Right ventricle myocardium inferior (tissue), 1 donor: ENCODE results near the gene IFIT3. TPM values are rescaled to one million over a fixed set of nuclear protein-coding genes. Genes with fewer than 3 reads are reported as not detected.
"Not testable (repeated sequence)": the region's sequence is repeated elsewhere in the genome, so short reads cannot be mapped to it uniquely, and the experiment has no call there.

Experiments
- ATAC-seq: fragments of 200-7000 bp; cut with Tn5 transposase; one replicate; pipeline ENCODE4 v1.9.1; 2020; ENCODE audit warnings: mild to moderate bottlenecking, moderate library complexity
- DNase-seq: peaks from one replicate; pipeline ENCODE4 v3.0.0; 2021; ENCODE audit errors: missing footprints
- intact Hi-C: fragments of 100-400 bp; cut with DNase I; formaldehyde crosslinking; loops from one replicate; pipeline ENCODE4 v1.11.0; 2022
- total RNA-seq: library from RNA; stranded (reverse); fragmentation: NEBNext Ultra II Directional; extraction: Animal tissue kit (Norgen Biotek cat#: 25700); gene quantifications from one replicate; pipeline ENCODE4 v1.2.1, GENCODE V29; 2021
- donor health status: DM: no; HTN: yes; CAD: no; lungs with severe emphysema.

IFIT3 gene
- total RNA-seq, 1 donor from 2014 or later, result 7.0 TPM

GRCh38 chr10:89325856-89326255, 1.9 kb upstream of the IFIT3 start:
- not testable (repeated sequence) for DNase-seq, ATAC-seq
- intact Hi-C loops, result loop anchor here (5.0 kb wide), 2 partner anchors 44 to 46 kb away; no protein-coding TSS in a partner anchor

GRCh38 chr10:89329151-89329550, 1.4 kb downstream of the IFIT3 start:
- intact Hi-C loops, result loop anchor here (2.0 to 5.0 kb wide), 3 partner anchors 26 to 47 kb away; partner anchors contain the start of gene IFIT2
- no peak for ATAC-seq
- DNase-seq, result no peak

GRCh38 chr10:89330014-89330413, 2.2 kb downstream of the IFIT3 start:
- DNase-seq, intact Hi-C loops, ATAC-seq: not testable (repeated sequence)

- DNase-seq, result no peak
- intact Hi-C loops, result no loop called here
- no peak for ATAC-seq
Observed at GRCh38 chr10:89330537-89331212, 2.9 kb downstream of the IFIT3 start.

GRCh38 chr10:89331487-89332122, 3.8 kb downstream of the IFIT3 start:
- intact Hi-C loops, DNase-seq, ATAC-seq: not testable (repeated sequence)

GRCh38 chr10:89332123-89332633, 4.4 kb downstream of the IFIT3 start:
- ATAC-seq, result peak; percentile 52
- DNase-seq, result no peak
- intact Hi-C loops, result no loop called here

- intact Hi-C loops, result no loop called here
- ATAC-seq (no peak), DNase-seq (no peak)
Observed at GRCh38 chr10:89335226-89335625, 7.4 kb downstream of the IFIT3 start.

- ATAC-seq (no peak), DNase-seq (no peak)
- intact Hi-C loops, result no loop called here
Observed at GRCh38 chr10:89336241-89336640, 8.4 kb downstream of the IFIT3 start.

- ATAC-seq (no peak), DNase-seq (no peak)
- intact Hi-C loops, result no loop called here
Observed at GRCh38 chr10:89337484-89337883, 9.7 kb downstream of the IFIT3 start.

GRCh38 chr10:89338713-89339112, 10.9 kb downstream of the IFIT3 start:
- no peak for ATAC-seq
- intact Hi-C loops, result no loop called here

GRCh38 chr10:89339875-89340274, 12.1 kb downstream of the IFIT3 start:
- intact Hi-C loops, result no loop called here
- ATAC-seq (no peak), DNase-seq (no peak)

More at GRCh38 chr10:89338713-89339112, 10.9 kb downstream of the IFIT3 start:
- DNase-seq, result no peak

GRCh38 chr10:89341649-89342048, 13.9 kb downstream of the IFIT3 start:
- no peak for ATAC-seq
- intact Hi-C loops, result no loop called here
- DNase-seq, result no peak

- no peak for DNase-seq
- ATAC-seq, result no peak
- intact Hi-C loops, result no loop called here
Observed at GRCh38 chr10:89342206-89342958, 14.6 kb downstream of the IFIT3 start.

GRCh38 chr10:89343089-89343767, 15.4 kb downstream of the IFIT3 start:
- intact Hi-C loops, result no loop called here
- no peak for DNase-seq
- ATAC-seq, result no peak

- no peak for DNase-seq
- intact Hi-C loops, result no loop called here
- ATAC-seq, result no peak
Observed at GRCh38 chr10:89344156-89344555, 16.4 kb downstream of the IFIT3 start.

GRCh38 chr10:89345367-89346000, 17.7 kb downstream of the IFIT3 start:
- no peak for ATAC-seq
- intact Hi-C loops, result no loop called here
- no peak for DNase-seq

- no peak for DNase-seq
- ATAC-seq, result no peak
- intact Hi-C loops, result no loop called here
Observed at GRCh38 chr10:89346405-89347254, 18.8 kb downstream of the IFIT3 start.
